Measurements from ENCODE around the gene PDE4D.

DNA sequence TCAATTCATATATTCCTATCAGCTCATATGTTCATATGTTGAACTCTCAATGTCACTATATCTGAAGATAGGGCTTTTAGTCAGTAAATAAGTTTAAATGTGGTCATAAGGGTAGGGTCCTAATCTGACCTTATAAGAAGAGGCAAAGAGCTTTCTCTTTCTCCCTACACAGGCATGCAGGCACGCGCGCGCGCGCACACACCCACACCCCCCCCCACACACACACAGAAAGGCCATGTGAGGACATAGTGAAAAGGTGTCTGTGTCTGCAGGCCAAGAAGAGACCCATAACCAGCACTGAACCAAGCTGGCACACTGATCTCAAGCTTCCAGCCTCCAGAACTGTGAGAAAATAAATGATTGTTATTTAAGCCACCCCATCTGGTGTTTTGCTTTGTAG is 76.0 kb downstream of the PDE4D start:
- TF ChIP-seq, protein P1, sequence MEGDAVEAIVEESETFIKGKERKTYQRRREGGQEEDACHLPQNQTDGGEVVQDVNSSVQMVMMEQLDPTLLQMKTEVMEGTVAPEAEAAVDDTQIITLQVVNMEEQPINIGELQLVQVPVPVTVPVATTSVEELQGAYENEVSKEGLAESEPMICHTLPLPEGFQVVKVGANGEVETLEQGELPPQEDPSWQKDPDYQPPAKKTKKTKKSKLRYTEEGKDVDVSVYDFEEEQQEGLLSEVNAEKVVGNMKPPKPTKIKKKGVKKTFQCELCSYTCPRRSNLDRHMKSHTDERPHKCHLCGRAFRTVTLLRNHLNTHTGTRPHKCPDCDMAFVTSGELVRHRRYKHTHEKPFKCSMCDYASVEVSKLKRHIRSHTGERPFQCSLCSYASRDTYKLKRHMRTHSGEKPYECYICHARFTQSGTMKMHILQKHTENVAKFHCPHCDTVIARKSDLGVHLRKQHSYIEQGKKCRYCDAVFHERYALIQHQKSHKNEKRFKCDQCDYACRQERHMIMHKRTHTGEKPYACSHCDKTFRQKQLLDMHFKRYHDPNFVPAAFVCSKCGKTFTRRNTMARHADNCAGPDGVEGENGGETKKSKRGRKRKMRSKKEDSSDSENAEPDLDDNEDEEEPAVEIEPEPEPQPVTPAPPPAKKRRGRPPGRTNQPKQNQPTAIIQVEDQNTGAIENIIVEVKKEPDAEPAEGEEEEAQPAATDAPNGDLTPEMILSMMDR (conservative IDR thresholded peaks at IDR 0.05; ENCODE audit: low read depth, low read length), result no peak
- TF ChIP-seq EZH2 (IDR thresholded peaks at IDR 0.05; ENCODE audit: borderline replicate concordance, low read depth, low read length, poor library complexity, severe bottlenecking), result no peak
